Measurements from ENCODE around the gene HOXD11.

The HOXD11 gene

GRCh38 chr2:176148751-176149421 is 41.8 kb downstream of the HOXD11 start:
- intact Hi-C loops (cut with DNase I; ENCODE audit: low total_unique reads), result no loop called here
- peaks cover 0 to 61% of the 10 kb centered on the region in 2 donors for H3K27me3 ChIP-seq

GRCh38 chr2:176149481-176149938 is 42.4 kb downstream of the HOXD11 start:
- intact Hi-C loops (cut with DNase I; ENCODE audit: low total_unique reads), result no loop called here
- H3K27me3 ChIP-seq, result peaks cover 0 to 62% of the 10 kb centered on the region in 2 donors

More at GRCh38 chr2:176148751-176149421, 41.8 kb downstream of the HOXD11 start:
- no peaks in the 10 kb centered on the region for H3K4me1 ChIP-seq
- peaks cover 8 to 30% (median 15%) of the 10 kb centered on the region in 3 donors for H3K36me3 ChIP-seq
- no peak overlapping the region for H3K27ac ChIP-seq
- no peak overlapping the region for H3K4me3 ChIP-seq
- TF ChIP-seq CTCF (IDR thresholded peaks at IDR 0.05), result no peak
- no peaks in the 10 kb centered on the region for H3K9me3 ChIP-seq
- DNase-seq, result no peak

GRCh38 chr2:176149939-176150583 is 43.0 kb downstream of the HOXD11 start:
- TF ChIP-seq CTCF (IDR thresholded peaks at IDR 0.05), result no peak
- no peaks in the 10 kb centered on the region for H3K4me1 ChIP-seq
- H3K4me3 ChIP-seq, result no peak overlapping the region
- intact Hi-C loops (cut with DNase I; ENCODE audit: low total_unique reads), result loop anchor here (10.0 kb wide), 1 partner anchor 105 kb away; no protein-coding TSS in a partner anchor
- H3K36me3 ChIP-seq, result peaks cover 8 to 35% (median 15%) of the 10 kb centered on the region in 3 donors
- H3K27me3 ChIP-seq, result peaks cover 0 to 66% of the 10 kb centered on the region in 2 donors
- no peak for DNase-seq
- H3K9me3 ChIP-seq, result no peaks in the 10 kb centered on the region
- H3K27ac ChIP-seq, result no peak overlapping the region

More at GRCh38 chr2:176149481-176149938, 42.4 kb downstream of the HOXD11 start:
- no peak for DNase-seq
- TF ChIP-seq CTCF (IDR thresholded peaks at IDR 0.05), result no peak
- Histone ChIP-seq H3K27ac (no peak overlapping the region), H3K4me1 (no peaks in the 10 kb centered on the region), H3K4me3 (no peak overlapping the region), H3K9me3 (no peaks in the 10 kb centered on the region), H3K36me3 (peaks cover 8 to 31% (median 15%) of the 10 kb centered on the region in 3 donors)

GRCh38 chr2:176150584-176151441 is 43.7 kb downstream of the HOXD11 start:
- no peak for DNase-seq
- H3K36me3 ChIP-seq, result peaks cover 8 to 41% (median 15%) of the 10 kb centered on the region in 3 donors
- H3K9me3 ChIP-seq, result no peaks in the 10 kb centered on the region
- intact Hi-C loops (cut with DNase I; ENCODE audit: low total_unique reads), result loop anchor here (10.0 kb wide), 1 partner anchor 104 kb away; no protein-coding TSS in a partner anchor
- no peaks in the 10 kb centered on the region for H3K4me1 ChIP-seq
- H3K27ac ChIP-seq, result no peak overlapping the region
- no peak for TF ChIP-seq CTCF (IDR thresholded peaks at IDR 0.05)
- peaks cover 0 to 64% of the 10 kb centered on the region in 2 donors for H3K27me3 ChIP-seq
- H3K4me3 ChIP-seq, result no peak overlapping the region
